CD4-positive, alpha-beta T cell treated with Interleukin-15 for 1 hour (primary cell): ENCODE data around the gene FTHL17.

Experiments
- DNase-seq: peaks from one replicate; pipeline ENCODE4 v3.0.0-alpha.2; 2020

Gene FTHL17

GRCh38 chrX:31071725-31072124 is at the start of gene FTHL17:
Gene FTHL17, minus strand, starts transcription at chrX:31072041. Its CDS starts 88 bp downstream, at chrX:31071953.
- no peak for DNase-seq

GRCh38 chrX:31117266-31117665 is 45.4 kb upstream of the FTHL17 start:
- DNase-seq = no peak

- no peak for DNase-seq
These were observed 43.6 kb upstream of the FTHL17 start for GRCh38 chrX:31115398-31115797.

- no peak for DNase-seq
These were observed 43.0 kb upstream of the FTHL17 start for GRCh38 chrX:31114858-31115257.

- no peak for DNase-seq
These were observed 40.6 kb upstream of the FTHL17 start for GRCh38 chrX:31112226-31112999.

- no peak for DNase-seq
These were observed 38.8 kb upstream of the FTHL17 start for GRCh38 chrX:31110657-31111056.

GRCh38 chrX:31099536-31100090 is 27.8 kb upstream of the FTHL17 start:
- no peak for DNase-seq

- no peak for DNase-seq
These were observed 26.2 kb upstream of the FTHL17 start for GRCh38 chrX:31098079-31098478.

GRCh38 chrX:31093639-31093975 is 21.8 kb upstream of the FTHL17 start:
- DNase-seq = no peak

- no peak for DNase-seq
These were observed 21.3 kb upstream of the FTHL17 start for GRCh38 chrX:31092970-31093638.

- no peak for DNase-seq
These were observed 20.6 kb upstream of the FTHL17 start for GRCh38 chrX:31092476-31092875.

GRCh38 chrX:31091819-31092218 is 20.0 kb upstream of the FTHL17 start:
- DNase-seq = no peak

- DNase-seq = no peak
These were observed 2.7 kb upstream of the FTHL17 start for GRCh38 chrX:31074522-31074921.

- no peak for DNase-seq
These were observed 579 bp downstream of the FTHL17 start for GRCh38 chrX:31071262-31071661.

- DNase-seq = no peak
These were observed 1.8 kb downstream of the FTHL17 start for GRCh38 chrX:31070057-31070468.

- no peak for DNase-seq
These were observed 8.7 kb downstream of the FTHL17 start for GRCh38 chrX:31063114-31063513.

- DNase-seq = no peak
These were observed 10.8 kb downstream of the FTHL17 start for GRCh38 chrX:31061091-31061490.

- no peak for DNase-seq
These were observed 11.8 kb downstream of the FTHL17 start for GRCh38 chrX:31060016-31060415.

- DNase-seq = no peak
These were observed 13.6 kb downstream of the FTHL17 start for GRCh38 chrX:31058284-31058683.

- no peak for DNase-seq
These were observed 14.2 kb downstream of the FTHL17 start for GRCh38 chrX:31057691-31058090.

- no peak for DNase-seq
These were observed 14.6 kb downstream of the FTHL17 start for GRCh38 chrX:31057291-31057690.

GRCh38 chrX:31053621-31054020 is 18.2 kb downstream of the FTHL17 start:
- DNase-seq = no peak

- no peak for DNase-seq
These were observed 32.5 kb downstream of the FTHL17 start for GRCh38 chrX:31039327-31039711.

GRCh38 chrX:31038575-31039326 is 33.1 kb downstream of the FTHL17 start:
- no peak for DNase-seq
